ENCODE measurements around the gene IPO4.

The IPO4 gene

GRCh38 chr14:24187539-24187915 is 1.1 kb downstream of the IPO4 start:
- no peak for TF ChIP-seq RAD21 (IDR thresholded peaks at IDR 0.05; ENCODE audit: low read depth)

- TF ChIP-seq CEBPB (IDR thresholded peaks at IDR 0.05) = no peak
- no peak for TF ChIP-seq EP300 (IDR thresholded peaks at IDR 0.05; ENCODE audit: borderline replicate concordance)
- no peak for TF ChIP-seq EGR1 (IDR thresholded peaks at IDR 0.05)
- TF ChIP-seq RAD21 (IDR thresholded peaks at IDR 0.05; ENCODE audit: low read depth) = no peak
Measured at GRCh38 chr14:24186831-24187538, 1.6 kb downstream of the IPO4 start.

GRCh38 chr14:24185741-24186140 is 2.9 kb downstream of the IPO4 start:
- TF ChIP-seq MAX (IDR thresholded peaks at IDR 0.05) = no peak
- TF ChIP-seq TAF1 (IDR thresholded peaks at IDR 0.05; ENCODE audit: low read depth) = no peak
- TF ChIP-seq CREB1 (IDR thresholded peaks at IDR 0.05; ENCODE audit: low read depth) = no peak
- no peak for TF ChIP-seq EP300 (IDR thresholded peaks at IDR 0.05; ENCODE audit: borderline replicate concordance)
- no peak for TF ChIP-seq YY1 (IDR thresholded peaks at IDR 0.05; ENCODE audit: low read depth)

- TF ChIP-seq ZBTB7A (IDR thresholded peaks at IDR 0.05; ENCODE audit: low read depth) = no peak
Measured at GRCh38 chr14:24185026-24185425, 3.6 kb downstream of the IPO4 start.

- TF ChIP-seq CREB1 (IDR thresholded peaks at IDR 0.05; ENCODE audit: low read depth) (no peak), USF1 (IDR thresholded peaks at IDR 0.05) (no peak), EP300 (IDR thresholded peaks at IDR 0.05; ENCODE audit: borderline replicate concordance) (no peak), TAF1 (IDR thresholded peaks at IDR 0.05; ENCODE audit: low read depth) (no peak), REST (IDR thresholded peaks at IDR 0.05; ENCODE audit: low read depth) (no peak), MAX (IDR thresholded peaks at IDR 0.05) (no peak), EGR1 (IDR thresholded peaks at IDR 0.05) (no peak), NFIC (IDR thresholded peaks at IDR 0.05) (no peak)
Measured at GRCh38 chr14:24184104-24184970, 4.3 kb downstream of the IPO4 start.

- TF ChIP-seq REST (IDR thresholded peaks at IDR 0.05; ENCODE audit: low read depth) (no peak), NFIC (IDR thresholded peaks at IDR 0.05) (no peak), EGR1 (IDR thresholded peaks at IDR 0.05) (no peak), TCF12 (IDR thresholded peaks at IDR 0.05; ENCODE audit: low read depth) (no peak), CREB1 (IDR thresholded peaks at IDR 0.05; ENCODE audit: low read depth) (no peak), TEAD4 (IDR thresholded peaks at IDR 0.05) (no peak), CEBPB (IDR thresholded peaks at IDR 0.05) (no peak), USF1 (IDR thresholded peaks at IDR 0.05) (no peak), MAX (IDR thresholded peaks at IDR 0.05) (no peak), EP300 (IDR thresholded peaks at IDR 0.05; ENCODE audit: borderline replicate concordance) (no peak), ZBTB7A (IDR thresholded peaks at IDR 0.05; ENCODE audit: low read depth) (no peak), FOXM1 (IDR thresholded peaks at IDR 0.05; ENCODE audit: borderline replicate concordance, low read depth) (no peak), YY1 (IDR thresholded peaks at IDR 0.05; ENCODE audit: low read depth) (no peak), TAF1 (IDR thresholded peaks at IDR 0.05; ENCODE audit: low read depth) (no peak), RAD21 (IDR thresholded peaks at IDR 0.05; ENCODE audit: low read depth) (no peak)
Measured at GRCh38 chr14:24183014-24183481, 5.6 kb downstream of the IPO4 start.
